CD4-positive, alpha-beta T cell (primary cell): ENCODE data around the gene LPAR1. TPM values are rescaled to one million over a fixed set of nuclear protein-coding genes. Genes with fewer than 3 reads are reported as not detected.
"Not testable (repeated sequence)": the region's sequence is repeated elsewhere in the genome, so short reads cannot be mapped to it uniquely, and the experiment has no call there.

Experiments used
- ATAC-seq: fragments of 200-7000 bp; cut with Tn5 transposase; one replicate; pipeline ENCODE4 v1.10.0; 2022; ENCODE audit warnings: mild to moderate bottlenecking; ENCODE audit not compliant: poor library complexity
- CTCF ChIA-PET: fragments of 350-600 bp; sonication (Branson Sonifier 250); formaldehyde crosslinking; loops from one replicate; lab custom pipeline; 2021; ENCODE audit warnings: antibody characterized with exemption, inconsistent platforms; lab: Charles Lee
- POLR2A ChIA-PET: fragments of 350-600 bp; sonication (Branson Sonifier 250); formaldehyde crosslinking; loops from one replicate; lab custom pipeline; 2021; ENCODE audit warnings: antibody characterized with exemption, inconsistent platforms; lab: Charles Lee
- DNase-seq, 14 experiments: peaks; one replicate each; pipeline ENCODE4 v3.0.0-alpha.2; 2013 to 2020; ENCODE audit warnings: mixed read lengths in 2 of 14
- H3K27ac ChIP-seq, 2 donors: one replicate each; pipeline versions ENCODE4 v1.5.1 to v1.7.0; 2013; ENCODE audit warnings: low read length in 2 of 2, low read depth in 1 of 2, mild to moderate bottlenecking in 1 of 2
- H3K27me3 ChIP-seq, 2 experiments: 1 replicate in 1 of 2; 2 replicates in 1 of 2; pipeline versions ENCODE4 v1.6.1 to v1.7.0; 2013; ENCODE audit warnings: low read length in 2 of 2, control low read depth in 1 of 2, mild to moderate bottlenecking in 1 of 2, moderate library complexity in 1 of 2; ENCODE audit not compliant: insufficient read depth in 2 of 2, control insufficient read depth in 1 of 2
- H3K36me3 ChIP-seq: one replicate; pipeline ENCODE4 v1.6.1; 2013; ENCODE audit warnings: low read length, control low read depth; ENCODE audit not compliant: insufficient read depth
- H3K4me1 ChIP-seq: one replicate; pipeline ENCODE4 v1.6.1; 2013; ENCODE audit warnings: low read length, control low read depth; ENCODE audit not compliant: insufficient read depth
- H3K4me3 ChIP-seq: one replicate; pipeline ENCODE4 v1.5.1; 2013; ENCODE audit warnings: mild to moderate bottlenecking, low read length, moderate library complexity
- H3K9me3 ChIP-seq, 2 experiments: 1 replicate in 1 of 2; 2 replicates in 1 of 2; pipeline versions ENCODE4 v1.6.1 to v1.7.0; 2013; ENCODE audit warnings: low read length in 2 of 2, mild to moderate bottlenecking in 2 of 2, control low read depth in 1 of 2, moderate library complexity in 1 of 2; ENCODE audit not compliant: control insufficient read depth in 1 of 2, insufficient read depth in 1 of 2
- H3K27ac Mint-ChIP-seq: one replicate; pipeline ENCODE4 v1.8.0; 2020; ENCODE audit warnings: mixed read lengths
- H3K27me3 Mint-ChIP-seq: one replicate; pipeline ENCODE4 v1.8.0; 2021; ENCODE audit warnings: mixed read lengths
- H3K36me3 Mint-ChIP-seq: one replicate; pipeline ENCODE4 v1.8.0; 2021; ENCODE audit warnings: low read depth, mixed read lengths
- H3K4me1 Mint-ChIP-seq: one replicate; pipeline ENCODE4 v1.8.0; 2021; ENCODE audit warnings: low read depth, mixed read lengths
- H3K4me3 Mint-ChIP-seq: one replicate; pipeline ENCODE4 v1.8.0; 2020; ENCODE audit warnings: mild to moderate bottlenecking, mixed read lengths
- H3K9me3 Mint-ChIP-seq: one replicate; pipeline ENCODE4 v1.8.0; 2020; ENCODE audit warnings: mixed read lengths
- intact Hi-C, 2 experiments: fragments of 100-400 bp; cut with DNase I in 1 of 2; cut with micrococcal nuclease in 1 of 2; formaldehyde crosslinking; loops; one replicate each; pipeline versions ENCODE4 v1.15.1 to v1.9.0; 2023 to 2025; cut with DNase I, micrococcal nuclease
- total RNA-seq, 174 experiments: library from RNA in 2 of 174; stranded (reverse) in 2 of 174; gene quantifications; one replicate each; pipeline ENCODE4 v1.2.3 and lab custom pipeline; 2021 to 2026
- TF ChIP-seq, protein P1 (sequence below): fragments of 200-600 bp; IDR thresholded peaks from one replicate; pipeline ENCODE4 v1.8.0; 2022; ENCODE audit warnings: antibody characterized with exemption, mild to moderate bottlenecking

The LPAR1 gene
- total RNA-seq, 2 experiments from 2014 or later = not detected

DNA sequence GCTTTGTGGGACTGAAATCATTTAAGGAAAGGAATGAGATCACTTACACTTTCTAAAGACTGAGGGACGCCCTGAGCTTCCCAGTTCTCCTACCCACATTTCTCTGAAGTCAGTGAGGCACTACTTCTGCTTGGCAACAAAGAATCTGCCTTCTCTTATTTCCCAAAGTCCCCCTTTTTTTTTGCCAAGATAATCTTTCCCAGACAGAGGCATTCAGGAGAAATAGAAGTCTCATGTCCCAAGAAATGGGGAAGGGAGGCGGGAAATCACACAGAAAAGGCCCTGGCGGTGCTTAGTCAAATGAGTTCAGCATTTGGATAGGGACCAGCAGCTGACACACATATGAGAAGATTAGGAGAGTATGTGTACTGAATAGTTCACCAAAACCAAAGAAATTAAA lies 210.0 kb downstream of the LPAR1 start:
- ChIA-PET POLR2A (no interaction called here), CTCF (no interaction called here)
- Mint-ChIP-seq H3K9me3 (peaks cover 9% of the 10 kb centered on the region), H3K27ac (no peak overlapping the region), H3K4me1 (no peaks in the 10 kb centered on the region), H3K4me3 (no peak overlapping the region), H3K36me3 (no peaks in the 10 kb centered on the region), H3K27me3 (no peaks in the 10 kb centered on the region)
- DNase-seq (no peak), ATAC-seq (no peak)
- no peak overlapping the region for H3K27ac ChIP-seq
- TF ChIP-seq, protein P1, sequence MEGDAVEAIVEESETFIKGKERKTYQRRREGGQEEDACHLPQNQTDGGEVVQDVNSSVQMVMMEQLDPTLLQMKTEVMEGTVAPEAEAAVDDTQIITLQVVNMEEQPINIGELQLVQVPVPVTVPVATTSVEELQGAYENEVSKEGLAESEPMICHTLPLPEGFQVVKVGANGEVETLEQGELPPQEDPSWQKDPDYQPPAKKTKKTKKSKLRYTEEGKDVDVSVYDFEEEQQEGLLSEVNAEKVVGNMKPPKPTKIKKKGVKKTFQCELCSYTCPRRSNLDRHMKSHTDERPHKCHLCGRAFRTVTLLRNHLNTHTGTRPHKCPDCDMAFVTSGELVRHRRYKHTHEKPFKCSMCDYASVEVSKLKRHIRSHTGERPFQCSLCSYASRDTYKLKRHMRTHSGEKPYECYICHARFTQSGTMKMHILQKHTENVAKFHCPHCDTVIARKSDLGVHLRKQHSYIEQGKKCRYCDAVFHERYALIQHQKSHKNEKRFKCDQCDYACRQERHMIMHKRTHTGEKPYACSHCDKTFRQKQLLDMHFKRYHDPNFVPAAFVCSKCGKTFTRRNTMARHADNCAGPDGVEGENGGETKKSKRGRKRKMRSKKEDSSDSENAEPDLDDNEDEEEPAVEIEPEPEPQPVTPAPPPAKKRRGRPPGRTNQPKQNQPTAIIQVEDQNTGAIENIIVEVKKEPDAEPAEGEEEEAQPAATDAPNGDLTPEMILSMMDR = no peak
- no peaks in the 10 kb centered on the region for H3K36me3 ChIP-seq
- H3K4me1 ChIP-seq = no peaks in the 10 kb centered on the region
- H3K4me3 ChIP-seq = no peak overlapping the region
- H3K9me3 ChIP-seq = peaks cover 0 to 9% of the 10 kb centered on the region in 2 experiments
- no peaks in the 10 kb centered on the region for H3K27me3 ChIP-seq
- intact Hi-C loops = no loop called here

DNA sequence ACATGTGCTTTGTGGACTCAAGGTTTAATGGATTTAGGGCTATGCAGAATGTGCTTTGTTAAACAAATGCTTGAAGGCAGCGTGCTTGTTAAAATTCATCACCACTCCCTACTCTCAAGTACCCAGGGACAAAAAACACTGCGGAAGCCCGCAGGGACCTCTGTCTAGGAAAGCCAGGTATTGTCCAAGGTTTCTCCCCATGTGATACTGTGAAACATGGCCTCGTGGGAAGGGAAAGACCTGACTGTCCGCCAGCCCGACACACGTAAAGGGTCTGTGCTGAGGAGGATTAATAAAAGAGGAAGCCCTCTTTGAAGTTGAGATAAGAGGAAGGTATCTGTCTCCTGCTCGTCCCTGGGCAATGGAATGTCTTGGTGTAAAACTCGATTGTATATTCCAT lies 211.9 kb downstream of the LPAR1 start:
- POLR2A ChIA-PET, H3K4me1 Mint-ChIP-seq, H3K4me3 ChIP-seq, H3K27ac Mint-ChIP-seq, ATAC-seq, H3K36me3 Mint-ChIP-seq, H3K27ac ChIP-seq, H3K36me3 ChIP-seq, intact Hi-C loops, H3K4me3 Mint-ChIP-seq, H3K27me3 ChIP-seq, DNase-seq, H3K4me1 ChIP-seq, H3K27me3 Mint-ChIP-seq: not testable (repeated sequence)
- peaks cover 11% of the 10 kb centered on the region for H3K9me3 Mint-ChIP-seq
- peaks cover 0 to 16% of the 10 kb centered on the region in 2 experiments for H3K9me3 ChIP-seq
- CTCF ChIA-PET = interaction anchor here (0.6 kb wide), 1 partner anchor 128 kb away, joined by 3 read pairs; no protein-coding TSS in a partner anchor

GRCh38 chr9:110825950-110826349 lies 212.3 kb downstream of the LPAR1 start:
- intact Hi-C loops = no loop called here
- TF ChIP-seq, protein P1 = no peak

DNA sequence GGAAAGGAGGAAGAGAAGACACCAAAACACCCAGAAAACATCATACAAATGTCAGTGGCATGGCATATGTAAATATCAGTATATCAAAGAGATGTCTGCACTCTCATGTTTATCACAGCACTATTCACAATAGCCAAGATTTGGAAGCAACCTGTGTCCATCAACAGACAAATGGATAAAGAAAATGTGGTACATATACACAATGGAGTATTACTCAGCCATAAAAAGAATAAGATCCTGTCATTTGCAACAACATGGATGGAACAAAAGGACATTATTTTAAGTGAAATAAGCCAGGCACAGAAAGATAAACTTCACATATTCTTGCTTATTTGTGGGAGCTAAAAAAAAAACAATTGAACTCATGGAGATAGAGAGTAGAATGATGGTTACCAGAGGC lies 213.1 kb downstream of the LPAR1 start:
- H3K36me3 ChIP-seq, H3K27ac Mint-ChIP-seq, ATAC-seq, H3K4me3 ChIP-seq, H3K36me3 Mint-ChIP-seq, H3K9me3 ChIP-seq, H3K4me3 Mint-ChIP-seq, H3K27ac ChIP-seq, H3K4me1 Mint-ChIP-seq, intact Hi-C loops, H3K4me1 ChIP-seq, POLR2A ChIA-PET, H3K27me3 ChIP-seq, CTCF ChIA-PET, H3K27me3 Mint-ChIP-seq, DNase-seq: not testable (repeated sequence)
- H3K9me3 Mint-ChIP-seq = peaks cover 11% of the 10 kb centered on the region

More at GRCh38 chr9:110825950-110826349, 212.3 kb downstream of the LPAR1 start:
- no peaks in the 10 kb centered on the region for H3K4me1 Mint-ChIP-seq
- H3K27ac Mint-ChIP-seq = no peak overlapping the region
- H3K36me3 Mint-ChIP-seq = no peaks in the 10 kb centered on the region
- peaks cover 11% of the 10 kb centered on the region for H3K9me3 Mint-ChIP-seq
- no peak for DNase-seq
- ChIA-PET POLR2A (no interaction called here), CTCF (interaction anchor here (0.6 kb wide), 1 partner anchor 128 kb away, joined by 3 read pairs; no protein-coding TSS in a partner anchor)
- H3K27ac ChIP-seq = no peak overlapping the region
- H3K27me3 Mint-ChIP-seq = no peaks in the 10 kb centered on the region
- H3K36me3 ChIP-seq = no peaks in the 10 kb centered on the region
- H3K9me3 ChIP-seq = peaks cover 0 to 16% of the 10 kb centered on the region in 2 experiments
- no peaks in the 10 kb centered on the region for H3K4me1 ChIP-seq
- H3K27me3 ChIP-seq = no peaks in the 10 kb centered on the region
- no peak overlapping the region for H3K4me3 ChIP-seq
- ATAC-seq = no peak
- no peak overlapping the region for H3K4me3 Mint-ChIP-seq
